Natural killer cell (primary cell): ENCODE data around the gene LGALS9B. TPM values are rescaled to one million over a fixed set of nuclear protein-coding genes. Genes with fewer than 3 reads are reported as not detected.
"Not testable (repeated sequence)": the region's sequence is repeated elsewhere in the genome, so short reads cannot be mapped to it uniquely, and the experiment has no call there.

Source experiments
- ATAC-seq, 3 donors: fragments of 150-1000 bp in 2 of 3; fragments of 200-7000 bp in 1 of 3; cut with Tn5 transposase; 1 replicate in 1 of 3; 2 replicates in 2 of 3; pipeline ENCODE4 v1.10.0; 2021; ENCODE audit warnings: mild to moderate bottlenecking in 2 of 3, moderate library complexity in 2 of 3
- DNase-seq, 2 donors: peaks; one replicate each; pipeline versions ENCODE4 v3.0.0 to v3.0.0-alpha.2; 2013 to 2021; ENCODE audit warnings: mixed read lengths in 1 of 2
- H3K27ac ChIP-seq: one replicate; pipeline ENCODE4 v1.5.1; 2013; ENCODE audit warnings: mild to moderate bottlenecking, low read length
- H3K27me3 ChIP-seq: one replicate; pipeline ENCODE4 v1.6.1; 2013; ENCODE audit warnings: low read length; ENCODE audit not compliant: control insufficient read depth, insufficient read depth
- H3K36me3 ChIP-seq: one replicate; pipeline ENCODE4 v1.6.1; 2013; ENCODE audit warnings: low read length; ENCODE audit not compliant: control insufficient read depth, insufficient read depth
- H3K4me1 ChIP-seq: one replicate; pipeline ENCODE4 v1.6.1; 2013; ENCODE audit warnings: low read length; ENCODE audit not compliant: control insufficient read depth, insufficient read depth
- H3K4me3 ChIP-seq: one replicate; pipeline ENCODE4 v1.5.1; 2013; ENCODE audit warnings: low read length
- H3K9me3 ChIP-seq: one replicate; pipeline ENCODE4 v1.6.1; 2013; ENCODE audit warnings: low read length; ENCODE audit not compliant: control insufficient read depth, insufficient read depth
- H3K27ac Mint-ChIP-seq, 2 donors: one replicate each; pipeline ENCODE4 v1.8.0; 2022; ENCODE audit warnings: mild to moderate bottlenecking in 2 of 2, mixed read lengths in 2 of 2, moderate library complexity in 1 of 2
- H3K27me3 Mint-ChIP-seq, 2 donors: one replicate each; pipeline ENCODE4 v1.8.0; 2022; ENCODE audit warnings: low read depth in 2 of 2, mixed read lengths in 2 of 2
- H3K36me3 Mint-ChIP-seq: one replicate; pipeline ENCODE4 v1.8.0; 2022; ENCODE audit warnings: mixed read lengths
- H3K4me1 Mint-ChIP-seq, 2 donors: one replicate each; pipeline ENCODE4 v1.8.0; 2022; ENCODE audit warnings: mixed read lengths in 2 of 2
- H3K4me3 Mint-ChIP-seq: one replicate; pipeline ENCODE4 v1.8.0; 2022; ENCODE audit warnings: mild to moderate bottlenecking, moderate library complexity, mixed read lengths
- H3K9me3 Mint-ChIP-seq, 2 donors: one replicate each; pipeline ENCODE4 v1.8.0; 2022; ENCODE audit warnings: mixed read lengths in 2 of 2
- WGBS: methylation state at CpG from one replicate; pipeline ENCODE4 v1.1.7; 2013; ENCODE audit warnings: missing lambda C conversion rate; ENCODE audit not compliant: insufficient coverage; 5-methylcytosine and 5-hydroxymethylcytosine counted together
- intact Hi-C: fragments of 100-400 bp; cut with micrococcal nuclease; formaldehyde crosslinking; loops from one replicate; pipeline ENCODE4 v1.14.2; 2022
- total RNA-seq, 4 donors: library from RNA; stranded (reverse); fragments of 120-200 nt in 1 of 4; gene quantifications; one replicate each; pipeline versions ENCODE4 v1.2.3 to v1.2.4, GENCODE V29; 2013 to 2022

Gene LGALS9B
- 100 to 1,000 TPM in 1 of 3 donors, 10 to 100 TPM in 2; 40.8 to 131 (median 50.8) TPM for total RNA-seq
- total RNA-seq (2013), result 15.3 TPM

- Mint-ChIP-seq H3K27ac (peak within 1 kb of the TSS; percentile 95 to 96), H3K4me3 (peak within 1 kb of the TSS; percentile 97)
- ATAC-seq, result peak; percentile 69 to 83 (median 75)
- H3K9me3 ChIP-seq, H3K9me3 Mint-ChIP-seq, DNase-seq, H3K36me3 ChIP-seq, H3K4me1 Mint-ChIP-seq, H3K27me3 Mint-ChIP-seq, intact Hi-C loops, H3K36me3 Mint-ChIP-seq, H3K27me3 ChIP-seq: not testable (repeated sequence)
- WGBS, result no CpG with 5 or more reads among the region's 4 CpGs
- Histone ChIP-seq H3K4me3 (peak within 1 kb of the TSS; percentile 30), H3K27ac (peak within 1 kb of the TSS; percentile 55), H3K4me1 (peaks cover 26% of the 10 kb centered on the region)
Measured at GRCh38 chr17:20467447-20467846, at the start of gene LGALS9B. TSS of gene LGALS9B (minus strand) at chr17:20467539. CDS start at chr17:20467470, 69 bp downstream.

GRCh38 chr17:20516986-20517385 lies 49.6 kb upstream of the LGALS9B start:
- WGBS, result no CpG with 5 or more reads among the region's 17 CpGs
- H3K4me3 Mint-ChIP-seq, ATAC-seq, intact Hi-C loops, H3K27me3 Mint-ChIP-seq, H3K27me3 ChIP-seq, H3K9me3 ChIP-seq, H3K4me3 ChIP-seq, H3K9me3 Mint-ChIP-seq, H3K27ac Mint-ChIP-seq, H3K4me1 ChIP-seq, H3K27ac ChIP-seq, H3K4me1 Mint-ChIP-seq, DNase-seq, H3K36me3 Mint-ChIP-seq, H3K36me3 ChIP-seq: not testable (repeated sequence)

- WGBS, result 91% methylated on average over 8 of the region's 10 CpGs
- intact Hi-C loops, H3K36me3 Mint-ChIP-seq, H3K27me3 Mint-ChIP-seq, H3K4me1 Mint-ChIP-seq, H3K27ac Mint-ChIP-seq, H3K27me3 ChIP-seq, H3K9me3 Mint-ChIP-seq, ATAC-seq, DNase-seq, H3K36me3 ChIP-seq, H3K9me3 ChIP-seq, H3K4me1 ChIP-seq, H3K4me3 ChIP-seq, H3K27ac ChIP-seq, H3K4me3 Mint-ChIP-seq: not testable (repeated sequence)
Measured at GRCh38 chr17:20515099-20515498, 47.8 kb upstream of the LGALS9B start.

GRCh38 chr17:20513539-20513938 lies 46.2 kb upstream of the LGALS9B start:
- H3K4me1 ChIP-seq, H3K27ac Mint-ChIP-seq, H3K4me3 ChIP-seq, ATAC-seq, H3K27me3 Mint-ChIP-seq, H3K27me3 ChIP-seq, H3K27ac ChIP-seq, intact Hi-C loops, H3K4me3 Mint-ChIP-seq, H3K4me1 Mint-ChIP-seq, DNase-seq, H3K9me3 Mint-ChIP-seq, H3K9me3 ChIP-seq, H3K36me3 Mint-ChIP-seq, H3K36me3 ChIP-seq: not testable (repeated sequence)
- WGBS, result no CpG with 5 or more reads among the region's 9 CpGs

- H3K36me3 ChIP-seq, H3K27me3 ChIP-seq, H3K27ac Mint-ChIP-seq, H3K27me3 Mint-ChIP-seq, H3K9me3 ChIP-seq, H3K4me3 Mint-ChIP-seq, H3K4me1 Mint-ChIP-seq, DNase-seq, H3K36me3 Mint-ChIP-seq, H3K9me3 Mint-ChIP-seq, ATAC-seq, intact Hi-C loops, H3K4me3 ChIP-seq, H3K27ac ChIP-seq, H3K4me1 ChIP-seq: not testable (repeated sequence)
- WGBS, result no CpG with 5 or more reads among the region's 18 CpGs
Measured at GRCh38 chr17:20512378-20512777, 45.0 kb upstream of the LGALS9B start.

- H3K27me3 Mint-ChIP-seq, DNase-seq, H3K27ac Mint-ChIP-seq, H3K4me1 ChIP-seq, H3K4me3 Mint-ChIP-seq, H3K36me3 Mint-ChIP-seq, H3K4me3 ChIP-seq, ATAC-seq, H3K9me3 ChIP-seq, H3K27ac ChIP-seq, H3K36me3 ChIP-seq, H3K9me3 Mint-ChIP-seq, H3K4me1 Mint-ChIP-seq, intact Hi-C loops, H3K27me3 ChIP-seq: not testable (repeated sequence)
- no CpG with 5 or more reads among the region's 8 CpGs for WGBS
Measured at GRCh38 chr17:20511778-20512177, 44.4 kb upstream of the LGALS9B start.

- H3K27ac Mint-ChIP-seq, intact Hi-C loops: not testable (repeated sequence)
Measured at GRCh38 chr17:20505333-20505732, 38.0 kb upstream of the LGALS9B start.

GRCh38 chr17:20504388-20505066 lies 37.2 kb upstream of the LGALS9B start:
- H3K27me3 ChIP-seq, H3K4me3 ChIP-seq, H3K27me3 Mint-ChIP-seq, H3K4me1 Mint-ChIP-seq, H3K36me3 Mint-ChIP-seq, H3K27ac ChIP-seq, H3K9me3 Mint-ChIP-seq, H3K4me1 ChIP-seq, H3K9me3 ChIP-seq, intact Hi-C loops, H3K27ac Mint-ChIP-seq, H3K4me3 Mint-ChIP-seq, ATAC-seq, DNase-seq, H3K36me3 ChIP-seq: not testable (repeated sequence)
- WGBS, result no CpG with 5 or more reads among the region's 11 CpGs

More at GRCh38 chr17:20505333-20505732, 38.0 kb upstream of the LGALS9B start:
- not testable (repeated sequence) for H3K4me1 Mint-ChIP-seq, H3K36me3 Mint-ChIP-seq, H3K36me3 ChIP-seq, H3K27me3 Mint-ChIP-seq, H3K9me3 Mint-ChIP-seq, H3K4me3 Mint-ChIP-seq, H3K27me3 ChIP-seq, H3K9me3 ChIP-seq, H3K27ac ChIP-seq, DNase-seq, ATAC-seq, H3K4me3 ChIP-seq, H3K4me1 ChIP-seq
- WGBS, result no CpG with 5 or more reads among the region's 16 CpGs
